Activated CD4-positive, alpha-beta T cell treated with anti-CD3 and anti-CD28 coated beads, Interleukin-2, amount 50 U/mL, for 4 hours (primary cell): Measurements from ENCODE around the gene PPM1F.
"Not testable (repeated sequence)": the region's sequence is repeated elsewhere in the genome, so short reads cannot be mapped to it uniquely, and the experiment has no call there.

Experiments
- DNase-seq, 2 experiments: peaks; one replicate each; pipeline ENCODE4 v3.0.0-alpha.2; 2020

Gene PPM1F

GRCh38 chr22:21887841-21888240 lies 64.8 kb downstream of the PPM1F start:
- no peak for DNase-seq

GRCh38 chr22:21883930-21884329 lies 68.7 kb downstream of the PPM1F start:
- DNase-seq = not testable (repeated sequence)

GRCh38 chr22:21882754-21883333 lies 69.8 kb downstream of the PPM1F start:
- not testable (repeated sequence) for DNase-seq

- no peak for DNase-seq
These were observed 70.6 kb downstream of the PPM1F start for GRCh38 chr22:21881841-21882753.

GRCh38 chr22:21876486-21877176 lies 76.0 kb downstream of the PPM1F start:
- no peak for DNase-seq

GRCh38 chr22:21874953-21875352 lies 77.7 kb downstream of the PPM1F start:
- not testable (repeated sequence) for DNase-seq

- DNase-seq = no peak
These were observed 79.0 kb downstream of the PPM1F start for GRCh38 chr22:21873619-21874018.

- DNase-seq = not testable (repeated sequence)
These were observed 79.9 kb downstream of the PPM1F start for GRCh38 chr22:21872741-21873140.
